Retina (tissue), 1 donor: ENCODE results near the gene PON2.
A peak's percentile ranks its signal among the peaks of the same experiment; 100 is the strongest.
"Not testable (repeated sequence)": the region's sequence is repeated elsewhere in the genome, so short reads cannot be mapped to it uniquely, and the experiment has no call there.

Source experiments
- DNase-seq: peaks from one replicate; pipeline ENCODE4 v3.0.0-alpha.2; 2016

PON2 gene

DNA sequence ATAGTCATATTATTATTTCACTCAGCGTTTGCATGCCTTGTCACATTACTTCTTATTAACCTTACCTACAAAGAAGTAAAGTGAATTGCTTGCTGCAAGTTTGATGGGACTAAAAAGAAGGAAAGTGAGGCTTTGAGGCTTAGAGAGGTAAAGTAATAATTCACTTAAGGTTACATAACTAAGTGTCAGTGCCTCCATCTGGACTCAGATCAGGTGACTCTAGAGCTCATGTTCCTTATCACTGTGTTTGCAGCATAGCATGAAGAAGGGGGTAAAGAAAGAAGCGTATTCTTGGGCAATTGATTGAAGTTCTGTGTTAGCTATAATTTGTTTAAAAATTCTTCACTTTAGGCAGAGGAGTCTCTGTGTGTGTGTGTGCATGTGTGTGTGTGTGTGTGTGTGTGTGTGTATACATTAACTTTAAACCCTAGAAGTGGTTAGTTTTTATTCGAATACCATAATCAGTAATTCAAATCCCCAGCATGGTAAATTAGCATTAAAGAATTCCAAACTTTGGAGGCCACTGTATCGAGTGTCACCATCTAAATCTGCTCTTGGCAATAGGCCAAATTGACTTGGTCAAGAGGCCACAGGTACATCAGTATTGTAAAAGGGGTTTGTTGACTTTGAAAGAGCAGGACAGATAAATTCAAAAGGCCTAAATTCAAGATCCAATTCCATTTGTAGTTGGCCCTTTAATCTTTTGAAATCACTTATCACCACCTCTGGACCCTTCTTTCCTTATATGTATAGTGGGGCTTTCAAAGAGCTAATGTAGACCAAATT, 36.5 kb downstream of the PON2 start:
- DNase-seq, result no peak

DNA sequence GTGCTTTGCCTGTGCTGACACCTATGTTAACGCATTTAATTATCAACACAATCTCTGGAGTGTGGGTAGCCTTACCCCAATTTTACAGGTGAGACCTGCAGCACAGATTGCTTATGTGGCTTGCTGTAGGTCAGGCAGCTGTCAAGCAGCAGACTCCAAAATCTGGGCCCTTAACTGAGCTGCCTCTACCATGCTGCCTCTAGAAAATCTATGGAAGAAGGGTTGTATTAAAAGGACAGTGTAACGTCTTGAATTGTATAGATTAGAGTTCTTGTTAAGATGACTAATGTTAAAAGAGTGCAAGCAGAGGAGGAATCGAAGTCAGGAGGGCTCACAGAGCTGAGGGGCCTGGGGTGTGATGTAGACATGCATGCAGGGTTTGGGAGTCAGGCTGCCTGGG, 37.4 kb downstream of the PON2 start:
- DNase-seq, result no peak

DNA sequence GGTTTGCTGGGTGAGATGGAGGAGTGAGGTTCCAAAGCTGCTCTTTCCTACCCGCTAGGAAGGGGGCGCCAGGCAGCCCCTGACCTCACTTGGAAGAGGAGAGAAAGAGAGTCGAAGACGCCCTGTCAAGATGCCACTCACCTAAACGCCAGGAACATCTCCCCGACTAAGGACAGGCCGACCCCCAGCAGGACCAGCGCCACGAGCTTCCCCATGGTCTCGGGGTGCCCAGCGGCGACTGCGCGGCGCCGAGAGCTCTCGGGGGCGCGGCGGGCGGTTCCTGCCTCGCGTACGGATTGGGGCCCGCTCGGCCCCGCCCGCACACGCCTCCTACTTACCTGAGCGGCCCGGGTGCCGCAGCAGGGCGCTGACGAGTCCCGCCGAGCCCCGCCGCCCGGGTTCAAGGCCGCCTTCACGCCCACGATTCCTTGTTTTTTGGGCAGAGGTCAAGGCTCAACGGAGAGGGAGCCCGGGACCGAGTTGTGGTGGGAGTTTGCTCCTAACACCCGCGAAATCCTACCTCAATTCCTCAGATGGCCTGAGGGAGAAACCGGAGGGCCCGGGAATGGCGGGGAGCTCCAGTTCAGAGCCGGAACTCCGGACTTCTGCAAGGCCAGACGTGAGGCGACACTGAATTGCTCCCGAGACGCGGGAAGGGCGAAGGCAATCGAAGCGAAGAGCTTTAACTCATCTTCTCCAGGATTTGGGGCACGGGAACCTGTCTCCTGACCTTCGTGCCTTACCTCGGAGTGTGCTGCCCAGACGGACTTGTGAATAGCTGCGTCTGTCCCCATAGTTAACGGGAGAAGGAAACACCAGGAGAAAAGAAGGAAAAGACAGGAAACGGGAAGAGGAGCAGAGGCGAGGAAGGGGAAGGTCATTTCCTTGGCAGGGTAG, 38.4 kb downstream of the PON2 start, which contains the start of gene PON3:
TSS of gene PON3 (minus strand) at position 240 of the 897 bp plus-strand sequence. CDS start at position 215, 25 bp downstream.
- peak; percentile 50 for DNase-seq

DNA sequence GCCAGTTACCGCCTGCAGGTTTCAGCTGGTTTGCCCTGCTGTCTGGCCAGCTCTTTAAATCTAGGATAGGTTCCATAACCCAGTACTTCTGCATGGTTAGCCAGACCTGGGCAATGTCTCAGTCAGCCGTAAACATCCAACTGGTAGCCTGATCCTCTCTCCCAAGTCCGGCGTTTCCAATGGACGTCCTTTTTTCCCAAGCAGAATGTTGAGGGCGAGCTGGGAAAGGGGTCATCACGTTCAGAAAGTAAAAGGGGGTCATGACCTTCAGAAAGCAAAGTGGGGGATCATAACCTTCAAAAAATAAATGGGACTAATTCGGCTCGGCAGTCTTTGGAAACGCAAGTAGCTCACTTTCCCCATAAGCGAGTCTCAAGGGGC, 39.1 kb downstream of the PON2 start:
- DNase-seq, result no peak

DNA sequence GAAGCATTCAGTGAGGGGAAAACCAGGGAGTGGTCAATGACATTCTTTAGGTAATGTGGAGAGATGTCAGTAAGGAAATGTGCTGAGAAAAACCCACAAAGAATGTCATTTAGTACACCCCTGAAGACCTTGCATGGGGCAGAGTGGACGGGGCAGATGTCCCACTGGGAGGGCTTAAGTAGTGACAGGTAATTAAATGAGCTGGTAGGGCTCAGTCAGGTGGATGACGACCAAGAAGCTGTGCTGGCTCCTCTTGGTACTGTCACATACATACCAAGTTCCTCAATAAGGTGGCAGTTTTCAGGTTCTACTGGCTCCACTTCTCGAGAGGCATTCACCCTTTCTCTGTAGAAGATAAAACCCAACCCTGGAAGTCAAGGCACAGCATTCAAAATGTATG, 40.5 kb downstream of the PON2 start:
- no peak for DNase-seq

DNA sequence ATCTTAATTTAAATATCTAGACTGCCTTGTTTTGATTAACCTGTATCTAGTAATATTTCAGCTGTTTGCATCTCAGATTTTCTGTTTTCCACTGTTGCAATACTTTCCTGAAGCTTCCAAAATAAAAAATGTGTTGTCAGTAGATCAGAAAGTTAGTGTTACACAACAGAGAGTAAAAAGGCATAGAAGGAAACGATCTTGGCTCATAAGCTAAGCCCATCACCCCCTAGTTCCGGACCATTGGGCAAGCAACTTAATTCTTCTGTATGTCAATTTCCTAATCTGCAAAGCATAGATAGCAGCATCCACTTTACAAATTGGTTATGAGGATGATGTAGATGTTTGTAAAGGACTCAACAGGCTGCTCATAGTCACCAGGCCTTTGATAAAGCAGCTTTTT, 43.1 kb downstream of the PON2 start:
- DNase-seq, result no peak

DNA sequence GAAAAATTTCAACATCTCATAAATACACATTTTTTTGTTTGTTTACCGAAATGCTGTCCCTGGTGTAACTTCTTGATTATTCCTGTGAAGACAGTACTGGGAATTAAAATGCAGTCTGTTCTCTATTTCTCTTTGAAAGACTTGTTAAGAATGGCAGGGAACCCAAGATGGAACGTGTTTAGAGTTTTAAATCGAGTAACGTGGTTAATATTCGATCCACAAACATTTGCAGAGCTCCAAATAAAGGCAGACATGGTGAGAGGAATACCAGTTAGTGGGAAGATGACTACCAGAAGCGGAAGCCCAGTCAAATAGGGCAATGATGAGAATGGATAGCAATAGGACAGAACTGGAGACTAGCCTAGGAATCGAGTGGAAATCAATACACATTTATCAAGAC, 45.3 kb downstream of the PON2 start:
- no peak for DNase-seq

DNA sequence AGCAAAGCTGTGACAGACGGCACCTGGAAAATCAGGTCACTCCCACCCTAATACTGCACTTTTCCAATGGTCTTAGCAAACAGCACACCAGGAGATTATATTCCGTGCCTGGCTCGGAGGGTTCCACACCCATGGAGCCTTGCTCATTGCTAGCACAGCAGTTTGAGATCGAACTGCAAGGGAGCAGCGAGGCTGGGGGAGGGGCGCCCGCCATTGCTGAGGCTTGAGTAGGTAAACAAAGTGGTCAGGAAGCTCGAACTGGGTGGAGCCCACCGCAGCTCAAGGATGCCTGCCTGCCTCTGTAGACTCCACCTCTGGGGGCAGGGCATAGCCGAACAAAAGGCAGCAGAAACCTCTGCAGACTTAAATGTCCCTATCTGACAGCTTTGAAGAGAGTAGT, 55.4 kb downstream of the PON2 start:
- not testable (repeated sequence) for DNase-seq

DNA sequence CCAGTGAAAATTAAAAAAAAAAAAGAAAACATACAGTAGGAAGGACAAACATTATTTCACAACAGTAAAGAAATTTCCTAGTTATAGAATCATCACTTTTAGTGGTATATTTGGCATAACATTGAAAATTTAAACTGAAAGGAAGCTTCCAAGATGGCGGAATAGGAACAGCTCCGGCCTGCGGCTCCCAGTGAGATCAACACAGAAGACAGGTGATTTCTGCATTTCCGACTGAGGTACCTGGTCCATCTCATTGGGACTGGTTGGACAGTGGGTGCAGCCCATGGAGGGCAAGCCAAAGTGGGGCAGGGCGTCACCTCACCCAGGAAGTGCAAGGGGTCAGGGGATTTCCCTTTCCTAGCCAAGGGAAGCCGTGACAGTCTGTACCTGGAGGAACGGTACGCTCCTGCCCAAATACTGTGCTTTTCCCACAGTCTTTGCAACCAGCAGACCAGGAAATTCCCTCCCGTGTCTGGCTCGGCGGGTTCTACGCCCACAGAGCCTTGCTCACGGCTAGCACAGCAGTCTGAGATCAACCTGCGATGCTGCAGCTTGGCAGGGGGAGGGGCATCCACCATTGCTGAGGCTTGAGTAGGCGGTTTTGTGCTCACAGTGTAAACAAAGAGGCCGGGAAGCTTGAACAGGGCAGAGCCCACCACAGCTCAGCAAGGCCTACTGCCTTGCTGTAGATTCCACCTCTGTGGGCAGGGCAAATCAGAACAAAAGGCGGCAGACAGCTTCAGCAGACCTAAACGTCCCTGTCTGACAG, 58.0 kb downstream of the PON2 start:
- DNase-seq, result no peak

DNA sequence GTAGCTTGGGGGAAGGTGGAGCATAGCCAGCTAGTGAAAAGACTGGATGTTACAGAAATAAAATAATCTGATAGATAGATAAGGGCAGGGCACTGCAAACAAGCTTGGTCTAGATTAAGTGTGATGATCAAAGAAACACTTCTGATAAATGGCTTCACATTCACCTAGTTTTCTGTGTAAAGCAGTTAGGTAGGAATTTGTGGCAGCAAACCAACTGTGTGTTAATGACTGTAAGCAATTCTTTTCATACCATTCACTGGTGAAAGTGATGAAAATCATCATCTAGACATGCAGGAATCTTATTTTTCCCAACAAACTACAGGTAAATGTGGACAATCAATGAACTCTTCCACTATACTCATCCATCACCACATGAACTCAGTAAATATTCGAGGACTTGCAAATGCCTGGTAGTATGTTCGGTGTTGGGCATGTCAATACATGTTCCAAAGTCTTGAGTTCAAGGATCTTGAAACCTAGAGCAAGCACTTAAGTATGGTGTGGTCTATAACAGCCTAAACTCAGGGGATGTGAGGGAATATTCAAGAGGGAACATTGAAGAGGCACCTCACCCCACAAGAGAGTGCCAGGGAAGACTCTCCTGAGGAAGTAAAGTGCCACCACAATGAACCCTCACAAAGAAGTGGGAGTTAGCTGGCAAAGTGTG, 59.1 kb downstream of the PON2 start:
- DNase-seq, result no peak

DNA sequence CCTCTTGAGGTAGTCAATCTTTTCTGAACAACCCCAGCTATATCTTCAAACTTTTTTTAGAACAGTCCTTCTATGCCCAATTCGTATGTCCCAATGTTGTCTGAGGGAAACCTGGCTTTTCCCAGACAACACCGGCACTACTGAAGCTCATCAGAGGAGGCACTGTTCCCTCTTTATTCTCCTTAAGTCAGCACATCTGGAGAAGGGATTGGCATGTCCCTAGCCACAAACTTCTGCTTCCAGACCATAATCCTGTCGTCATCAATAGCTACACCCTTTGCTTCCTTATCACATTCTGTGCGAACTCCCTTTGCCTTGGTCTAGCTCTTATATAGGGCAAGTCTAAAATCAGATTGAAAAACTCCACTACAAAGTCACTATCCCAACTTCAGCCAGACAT, 61.5 kb downstream of the PON2 start:
- DNase-seq, result no peak

DNA sequence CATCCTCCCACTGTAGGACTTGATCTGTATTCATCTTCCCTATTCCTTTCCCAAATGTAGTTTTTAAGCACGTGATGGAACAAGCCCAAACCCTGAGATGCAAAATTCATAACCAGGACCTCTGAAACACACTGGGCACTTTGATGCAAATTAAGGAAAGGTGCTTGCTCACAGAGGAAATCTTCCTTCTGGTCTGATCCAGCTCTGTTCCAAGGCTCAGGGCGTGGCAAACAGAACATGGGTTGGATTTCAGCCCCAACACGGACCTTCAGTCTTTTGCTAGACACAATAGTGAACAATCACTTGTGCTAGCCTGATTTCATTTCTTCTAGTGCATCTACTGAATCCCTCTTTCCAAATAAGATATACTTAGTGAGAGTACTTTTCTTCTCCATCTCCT, 66.6 kb downstream of the PON2 start:
- DNase-seq, result no peak

DNA sequence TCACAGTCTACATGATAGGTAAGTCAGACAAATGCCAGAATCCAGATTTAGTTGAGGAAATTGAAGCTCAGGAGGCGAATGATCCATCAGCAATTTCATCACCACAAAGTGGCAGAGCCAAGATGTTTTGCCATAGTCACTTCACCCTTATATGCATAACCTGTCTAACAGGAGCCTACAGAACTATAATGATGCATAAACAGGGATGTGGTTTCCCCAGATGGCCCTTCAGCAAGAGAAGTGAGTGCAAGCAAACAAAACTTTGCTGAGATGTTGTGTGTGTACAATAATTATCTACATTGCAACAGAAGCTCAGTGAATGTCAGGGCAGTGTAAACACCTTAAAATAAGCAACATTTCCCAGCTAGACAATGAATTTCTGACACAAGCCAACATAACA, 67.2 kb downstream of the PON2 start:
- DNase-seq, result no peak

DNA sequence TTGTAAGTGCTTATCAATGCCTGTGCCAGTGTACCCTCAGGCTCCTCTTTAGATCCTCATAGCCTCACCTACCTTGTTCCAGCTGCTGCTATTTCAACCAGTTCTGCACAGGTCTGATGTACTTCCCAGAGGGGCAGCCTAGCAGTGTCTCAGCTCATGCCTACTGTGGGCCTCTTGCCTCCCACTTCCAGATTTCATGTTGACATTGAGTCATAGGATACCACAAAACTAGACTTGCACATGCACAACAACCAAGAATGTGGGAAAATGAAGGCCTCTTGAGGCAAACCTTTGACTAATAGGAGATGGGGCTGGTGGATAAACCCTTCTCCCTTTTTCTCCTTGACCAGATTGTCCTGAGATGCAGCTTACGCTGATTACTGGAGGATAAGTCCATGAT, 69.7 kb downstream of the PON2 start:
- no peak for DNase-seq

DNA sequence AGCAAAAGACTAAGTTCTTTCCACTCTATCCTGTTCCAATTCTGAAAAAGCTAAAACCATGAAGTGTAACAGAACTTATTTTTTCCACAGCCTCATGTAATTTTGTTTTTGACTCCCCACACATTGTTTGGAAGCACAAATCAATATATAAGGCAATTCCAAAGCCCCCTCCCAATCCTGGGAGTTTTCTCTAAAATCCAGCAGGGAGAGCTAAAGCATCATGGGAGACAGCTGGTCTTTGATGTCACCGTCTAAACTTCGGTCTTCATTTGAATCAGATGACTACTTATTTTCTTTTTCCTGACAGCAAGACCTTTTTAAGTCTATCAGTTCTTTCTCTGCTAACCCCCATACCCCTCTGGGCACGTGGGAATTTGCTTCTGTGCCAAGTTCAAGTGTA, 77.2 kb downstream of the PON2 start:
- DNase-seq, result no peak
